Osteoblast (primary cell): Measurements from ENCODE around the gene SUGCT. TPM values are rescaled to one million over a fixed set of nuclear protein-coding genes. Genes with fewer than 3 reads are reported as not detected.
A peak's percentile ranks its signal among the peaks of the same experiment; 100 is the strongest.

ENCODE experiments used
- DNase-seq: peaks from one replicate; pipeline ENCODE4 v3.0.0; 2011; ENCODE audit warnings: low spot score, mixed read lengths; ENCODE audit not compliant: insufficient read length; ENCODE audit errors: missing footprints
- H2AFZ ChIP-seq: 2 replicates; pipeline ENCODE4 v1.6.0; 2011; ENCODE audit warnings: mild to moderate bottlenecking, low read length
- H3K27ac ChIP-seq: 2 replicates; pipeline ENCODE4 v1.5.1; 2011; ENCODE audit warnings: mild to moderate bottlenecking, low read depth, low read length, moderate library complexity
- H3K27me3 ChIP-seq: 2 replicates; pipeline ENCODE4 v1.6.0; 2012; ENCODE audit warnings: mild to moderate bottlenecking, control low read depth, inconsistent platforms, low read length, moderate library complexity; ENCODE audit not compliant: insufficient read depth
- H3K36me3 ChIP-seq: 2 replicates; pipeline ENCODE4 v1.5.1; 2011; ENCODE audit warnings: mild to moderate bottlenecking, low read length, control low read depth, moderate library complexity; ENCODE audit not compliant: insufficient read depth
- H3K4me1 ChIP-seq: 2 replicates; pipeline ENCODE4 v1.5.1; 2011; ENCODE audit warnings: mild to moderate bottlenecking, low read length, control low read depth, moderate library complexity; ENCODE audit not compliant: insufficient read depth
- H3K4me2 ChIP-seq: 2 replicates; pipeline ENCODE4 v1.6.0; 2011; ENCODE audit warnings: mild to moderate bottlenecking, low read length; ENCODE audit not compliant: insufficient read depth
- H3K4me3 ChIP-seq: fragments of 200-600 bp; sonication (generic); 3 replicates; pipeline ENCODE4 v1.5.1; 2012; ENCODE audit warnings: mild to moderate bottlenecking, low read length, inconsistent platforms; ENCODE audit not compliant: insufficient read depth
- H3K79me2 ChIP-seq: 2 replicates; pipeline ENCODE4 v1.6.0; 2012; ENCODE audit warnings: mild to moderate bottlenecking, low read length, control low read depth, inconsistent platforms; ENCODE audit not compliant: insufficient read depth
- H3K9me3 ChIP-seq: 2 replicates; pipeline ENCODE4 v1.5.1; 2011; ENCODE audit warnings: low read depth, low read length, control low read depth
- H4K20me1 ChIP-seq: 2 replicates; pipeline ENCODE4 v1.6.0; 2012; ENCODE audit warnings: mild to moderate bottlenecking, low read length, control low read depth; ENCODE audit not compliant: insufficient read depth
- CTCF ChIP-seq: IDR thresholded peaks from 2 replicates; pipeline ENCODE4 v1.5.1; 2011; ENCODE audit warnings: mild to moderate bottlenecking, low read depth, low read length, moderate library complexity; ENCODE audit errors: extremely low read depth
- total RNA-seq: library from RNA; depleted of rRNA; stranded (reverse); fragments of >200 nt; gene quantifications from 2 replicates; pipeline ENCODE4 v1.2.3, GENCODE V29; 2012

The SUGCT gene
- total RNA-seq, 1 donor: 21.7 TPM

GRCh38 chr7:40447345-40447744 lies 312.5 kb downstream of the SUGCT start:
- no peak overlapping the region for H3K4me2 ChIP-seq
- no peaks in the 10 kb centered on the region for H3K4me1 ChIP-seq
- no peaks in the 10 kb centered on the region for H3K79me2 ChIP-seq
- no peaks in the 10 kb centered on the region for H3K9me3 ChIP-seq
- DNase-seq: no peak
- no peaks in the 10 kb centered on the region for H4K20me1 ChIP-seq
- no peak overlapping the region for H3K4me3 ChIP-seq
- H2AFZ ChIP-seq: no peak overlapping the region
- H3K27me3 ChIP-seq: no peaks in the 10 kb centered on the region
- H3K36me3 ChIP-seq: no peaks in the 10 kb centered on the region
- no peak for TF ChIP-seq CTCF
- no peak overlapping the region for H3K27ac ChIP-seq

GRCh38 chr7:40455485-40455884 lies 320.7 kb downstream of the SUGCT start:
- no peak overlapping the region for H3K4me2 ChIP-seq
- H3K4me3 ChIP-seq: no peak overlapping the region
- no peaks in the 10 kb centered on the region for H4K20me1 ChIP-seq
- H3K4me1 ChIP-seq: no peaks in the 10 kb centered on the region
- no peaks in the 10 kb centered on the region for H3K9me3 ChIP-seq
- no peaks in the 10 kb centered on the region for H3K79me2 ChIP-seq
- no peaks in the 10 kb centered on the region for H3K36me3 ChIP-seq
- no peak overlapping the region for H3K27ac ChIP-seq
- no peak for TF ChIP-seq CTCF
- H2AFZ ChIP-seq: no peak overlapping the region
- no peaks in the 10 kb centered on the region for H3K27me3 ChIP-seq
- DNase-seq: no peak

GRCh38 chr7:40457776-40458480 lies 323.1 kb downstream of the SUGCT start:
- H3K9me3 ChIP-seq: no peaks in the 10 kb centered on the region
- H3K79me2 ChIP-seq: no peaks in the 10 kb centered on the region
- no peaks in the 10 kb centered on the region for H3K36me3 ChIP-seq
- no peaks in the 10 kb centered on the region for H3K27me3 ChIP-seq
- H3K4me2 ChIP-seq: no peak overlapping the region
- no peak overlapping the region for H2AFZ ChIP-seq
- H4K20me1 ChIP-seq: no peaks in the 10 kb centered on the region
- no peak overlapping the region for H3K4me3 ChIP-seq
- no peak overlapping the region for H3K27ac ChIP-seq
- no peak for TF ChIP-seq CTCF
- no peaks in the 10 kb centered on the region for H3K4me1 ChIP-seq
- DNase-seq: no peak

- H3K4me1 ChIP-seq: peaks cover 2% of the 10 kb centered on the region
- no peak for DNase-seq
- peak overlapping the region; percentile 10 for H3K4me3 ChIP-seq
- peak overlapping the region; percentile 45 for H3K4me2 ChIP-seq
- H3K79me2 ChIP-seq: no peaks in the 10 kb centered on the region
- peak overlapping the region; percentile 13 for H3K27ac ChIP-seq
- TF ChIP-seq CTCF: no peak
- no peaks in the 10 kb centered on the region for H3K9me3 ChIP-seq
- no peaks in the 10 kb centered on the region for H4K20me1 ChIP-seq
- peak overlapping the region; percentile 75 for H2AFZ ChIP-seq
- no peaks in the 10 kb centered on the region for H3K27me3 ChIP-seq
- no peaks in the 10 kb centered on the region for H3K36me3 ChIP-seq
These were observed 328.6 kb downstream of the SUGCT start for GRCh38 chr7:40463446-40463845.
